Brain microvascular endothelial cell (primary cell): ENCODE data around the gene CFDP1.

Experiments used
- DNase-seq: peaks from one replicate; pipeline ENCODE4 v3.0.0-alpha.2; 2020
- H3K27ac ChIP-seq: fragments of 250-450 bp; sonication (Bioruptor Pico); 2 replicates; pipeline ENCODE4 v1.5.1; 2020; ENCODE audit warnings: mild to moderate bottlenecking, moderate library complexity
- H3K27me3 ChIP-seq: fragments of 250-450 bp; sonication (Bioruptor Pico); replicated peaks from 2 replicates; pipeline ENCODE4 v1.5.1; 2020; ENCODE audit warnings: mild to moderate bottlenecking
- H3K36me3 ChIP-seq: fragments of 250-450 bp; sonication (Bioruptor Pico); replicated peaks from 2 replicates; pipeline ENCODE4 v1.5.1; 2020; ENCODE audit warnings: mild to moderate bottlenecking
- H3K4me3 ChIP-seq: 2 replicates; pipeline ENCODE4 v1.5.1; 2011; ENCODE audit warnings: low read depth, mild to moderate bottlenecking, control low read depth, low read length, moderate library complexity
- CTCF ChIP-seq: IDR thresholded peaks from 2 replicates; pipeline ENCODE4 v1.5.1; 2011; ENCODE audit warnings: low read depth, mild to moderate bottlenecking, moderate library complexity, low read length, control low read depth, inconsistent platforms; ENCODE audit errors: missing control alignments
- in situ Hi-C: cut with HindIII; loops from 2 replicates; pipeline ENCODE4 v1.10.0; 2017; ENCODE audit warnings: low sequenced_read_pairs, low pct_ligation_motif_present

The CFDP1 gene

DNA sequence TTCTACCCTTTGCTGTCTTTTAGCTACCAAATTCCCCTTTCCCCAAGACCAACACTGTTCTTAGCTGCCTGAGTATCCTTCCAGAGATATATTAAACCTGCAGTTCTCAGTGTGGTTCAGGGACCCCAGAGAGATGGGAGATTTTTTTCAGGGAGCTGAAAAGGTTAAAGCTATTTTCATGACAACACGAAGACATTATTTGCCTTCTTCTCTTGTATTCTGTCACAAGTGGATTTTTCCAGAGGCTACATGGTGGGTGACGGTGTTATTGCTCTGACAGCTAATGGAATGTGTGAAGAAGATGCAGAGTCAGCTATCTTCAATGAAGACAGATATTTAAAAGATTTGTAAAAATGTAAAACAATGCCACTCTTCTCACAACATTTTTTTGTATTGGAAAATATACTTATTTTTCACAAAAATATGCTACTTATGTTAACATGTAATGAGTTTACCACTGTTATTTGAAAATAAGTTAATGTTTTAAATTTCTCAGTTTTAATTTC lies 69.0 kb downstream of the CFDP1 start:
- H3K27me3 ChIP-seq = no peaks in the 10 kb centered on the region

GRCh38 chr16:75362846-75363245 lies 70.5 kb downstream of the CFDP1 start:
- H3K27ac ChIP-seq = no peak overlapping the region
- H3K4me3 ChIP-seq = no peak overlapping the region
- in situ Hi-C loops = no loop called here
- H3K27me3 ChIP-seq = no peaks in the 10 kb centered on the region
- no peak for DNase-seq
- no peaks in the 10 kb centered on the region for H3K36me3 ChIP-seq
- no peak for TF ChIP-seq CTCF

More for the DNA sequence above, 69.0 kb downstream of the CFDP1 start:
- Histone ChIP-seq H3K36me3 (no peaks in the 10 kb centered on the region), H3K4me3 (no peak overlapping the region), H3K27ac (no peak overlapping the region)
- no peak for DNase-seq
- in situ Hi-C loops = no loop called here
- TF ChIP-seq CTCF = no peak

- no peaks in the 10 kb centered on the region for H3K27me3 ChIP-seq
- no peak for TF ChIP-seq CTCF
- H3K4me3 ChIP-seq = no peak overlapping the region
- no peaks in the 10 kb centered on the region for H3K36me3 ChIP-seq
- DNase-seq = no peak
- H3K27ac ChIP-seq = no peak overlapping the region
- in situ Hi-C loops = no loop called here
Measured at GRCh38 chr16:75361936-75362335, 71.4 kb downstream of the CFDP1 start.

GRCh38 chr16:75354170-75354569 lies 79.1 kb downstream of the CFDP1 start:
- no peak for DNase-seq
- H3K36me3 ChIP-seq = no peaks in the 10 kb centered on the region
- in situ Hi-C loops = no loop called here

GRCh38 chr16:75351183-75351582 lies 82.1 kb downstream of the CFDP1 start:
- no peaks in the 10 kb centered on the region for H3K36me3 ChIP-seq
- DNase-seq = peak; percentile 76
- no peak for TF ChIP-seq CTCF
- in situ Hi-C loops = no loop called here
- H3K27ac ChIP-seq = peak overlapping the region; percentile 79
- H3K4me3 ChIP-seq = no peak overlapping the region
- H3K27me3 ChIP-seq = no peaks in the 10 kb centered on the region

More at GRCh38 chr16:75354170-75354569, 79.1 kb downstream of the CFDP1 start:
- Histone ChIP-seq H3K27me3 (no peaks in the 10 kb centered on the region), H3K27ac (no peak overlapping the region), H3K4me3 (no peak overlapping the region)
- no peak for TF ChIP-seq CTCF

DNA sequence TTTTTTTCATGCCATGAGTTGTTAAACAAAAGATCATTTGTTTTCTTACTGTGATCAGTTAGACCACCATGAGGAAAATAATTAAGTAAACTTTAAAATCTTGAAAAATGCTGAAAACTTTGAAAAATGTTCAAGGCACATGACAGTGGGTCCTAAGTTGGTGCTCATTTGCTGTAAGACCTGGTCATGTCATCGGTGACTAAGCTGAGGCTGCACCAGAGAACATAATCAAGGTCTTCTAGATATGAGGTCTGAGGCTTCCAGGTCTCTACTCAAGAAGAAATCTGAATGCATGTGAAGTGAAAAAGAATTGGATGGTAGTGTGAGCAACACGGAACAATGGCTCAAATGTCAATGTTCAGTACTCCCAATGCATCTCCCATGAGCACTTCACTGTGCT lies 87.6 kb downstream of the CFDP1 start:
- no peaks in the 10 kb centered on the region for H3K27me3 ChIP-seq
- TF ChIP-seq CTCF = no peak
- no peak overlapping the region for H3K27ac ChIP-seq
- DNase-seq = peak; percentile 7
- in situ Hi-C loops = no loop called here
- no peaks in the 10 kb centered on the region for H3K36me3 ChIP-seq
- no peak overlapping the region for H3K4me3 ChIP-seq
